Measurements from ENCODE around the gene TTLL13. TPM values are rescaled to one million over a fixed set of nuclear protein-coding genes. Genes with fewer than 3 reads are reported as not detected.
"Not testable (repeated sequence)": the region's sequence is repeated elsewhere in the genome, so short reads cannot be mapped to it uniquely, and the experiment has no call there.

TTLL13 gene
- total RNA-seq, 2 donors from 2014 or later = not detected

DNA sequence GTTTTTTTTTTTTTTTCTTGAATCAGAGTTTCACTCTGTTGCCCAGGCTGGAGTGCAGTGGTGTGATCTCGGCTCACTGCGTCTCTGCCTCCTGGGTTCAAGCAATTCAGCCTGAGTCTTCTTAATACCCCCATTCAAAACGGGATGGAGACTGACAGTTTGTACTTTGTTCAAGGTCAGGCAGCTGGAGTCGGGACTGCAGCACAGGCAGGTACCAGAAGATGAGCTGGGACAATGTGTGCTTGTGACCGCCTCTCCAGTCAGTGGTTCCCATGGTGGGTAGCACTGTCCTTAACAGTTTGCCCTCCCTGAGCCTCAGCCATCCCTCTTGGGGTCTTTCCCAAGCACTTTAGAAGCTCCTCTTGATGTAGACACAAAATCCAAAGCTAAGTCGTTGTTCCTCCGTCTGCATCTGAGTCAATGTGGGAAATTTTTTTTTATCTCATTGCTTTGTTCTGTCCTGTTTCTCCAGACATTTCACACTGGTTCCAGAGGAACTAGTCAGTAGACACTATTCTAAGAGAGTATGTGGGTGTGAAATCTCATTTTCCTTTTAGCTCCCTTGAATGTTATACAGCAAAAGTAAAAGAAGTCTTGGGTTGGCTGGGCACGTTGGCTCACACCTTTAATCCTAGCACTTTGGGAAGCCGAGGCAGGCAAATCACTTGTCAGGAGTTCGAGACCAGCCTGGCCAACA, 5.3 kb upstream of the TTLL13 start:
- TF ChIP-seq, protein P1, sequence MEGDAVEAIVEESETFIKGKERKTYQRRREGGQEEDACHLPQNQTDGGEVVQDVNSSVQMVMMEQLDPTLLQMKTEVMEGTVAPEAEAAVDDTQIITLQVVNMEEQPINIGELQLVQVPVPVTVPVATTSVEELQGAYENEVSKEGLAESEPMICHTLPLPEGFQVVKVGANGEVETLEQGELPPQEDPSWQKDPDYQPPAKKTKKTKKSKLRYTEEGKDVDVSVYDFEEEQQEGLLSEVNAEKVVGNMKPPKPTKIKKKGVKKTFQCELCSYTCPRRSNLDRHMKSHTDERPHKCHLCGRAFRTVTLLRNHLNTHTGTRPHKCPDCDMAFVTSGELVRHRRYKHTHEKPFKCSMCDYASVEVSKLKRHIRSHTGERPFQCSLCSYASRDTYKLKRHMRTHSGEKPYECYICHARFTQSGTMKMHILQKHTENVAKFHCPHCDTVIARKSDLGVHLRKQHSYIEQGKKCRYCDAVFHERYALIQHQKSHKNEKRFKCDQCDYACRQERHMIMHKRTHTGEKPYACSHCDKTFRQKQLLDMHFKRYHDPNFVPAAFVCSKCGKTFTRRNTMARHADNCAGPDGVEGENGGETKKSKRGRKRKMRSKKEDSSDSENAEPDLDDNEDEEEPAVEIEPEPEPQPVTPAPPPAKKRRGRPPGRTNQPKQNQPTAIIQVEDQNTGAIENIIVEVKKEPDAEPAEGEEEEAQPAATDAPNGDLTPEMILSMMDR (IDR thresholded peaks at IDR 0.05) = no peak
- Histone ChIP-seq H3K4me1 (peaks cover 0 to 5% of the 10 kb centered on the region in 2 donors), H3K36me3 (peaks cover 11% of the 10 kb centered on the region), H3K9me3 (no peaks in the 10 kb centered on the region), H3K27me3 (no peaks in the 10 kb centered on the region), H3K27ac (no peak overlapping the region), H3K4me3 (no peak overlapping the region)
- DNase-seq (ENCODE audit: low spot score) = no peak

- H3K4me3 ChIP-seq = peak overlapping the region in 1 of 2 donors; percentile 63
- H3K27ac ChIP-seq = peak overlapping the region; percentile 65 to 79
Measured at GRCh38 chr15:90248789-90249202, 560 bp upstream of the TTLL13 start.

GRCh38 chr15:90257776-90258175, 8.4 kb downstream of the TTLL13 start:
- DNase-seq (ENCODE audit: low spot score) = no peak
- TF ChIP-seq, protein P1 (IDR thresholded peaks at IDR 0.05) = no peak
- no peaks in the 10 kb centered on the region for H3K36me3 ChIP-seq
- H3K4me3 ChIP-seq = no peak overlapping the region
- no peaks in the 10 kb centered on the region for H3K27me3 ChIP-seq
- H3K9me3 ChIP-seq = no peaks in the 10 kb centered on the region
- H3K4me1 ChIP-seq = no peaks in the 10 kb centered on the region
- no peak overlapping the region for H3K27ac ChIP-seq

More at GRCh38 chr15:90248789-90249202, 560 bp upstream of the TTLL13 start:
- DNase-seq (ENCODE audit: low spot score) = no peak
- no peaks in the 10 kb centered on the region for H3K36me3 ChIP-seq
- TF ChIP-seq, protein P1 (IDR thresholded peaks at IDR 0.05) = no peak
- no peaks in the 10 kb centered on the region for H3K27me3 ChIP-seq
- no peaks in the 10 kb centered on the region for H3K9me3 ChIP-seq
- H3K4me1 ChIP-seq = peaks cover 0 to 14% of the 10 kb centered on the region in 2 donors

- no peak for DNase-seq (ENCODE audit: low spot score)
- H3K27me3 ChIP-seq = no peaks in the 10 kb centered on the region
- TF ChIP-seq, protein P1 (IDR thresholded peaks at IDR 0.05) = no peak
- peaks cover 0 to 4% of the 10 kb centered on the region in 2 donors for H3K4me1 ChIP-seq
- no peaks in the 10 kb centered on the region for H3K9me3 ChIP-seq
- H3K27ac ChIP-seq = no peak overlapping the region
- H3K4me3 ChIP-seq = no peak overlapping the region
- no peaks in the 10 kb centered on the region for H3K36me3 ChIP-seq
Measured at GRCh38 chr15:90259524-90259923, 10.2 kb downstream of the TTLL13 start.

DNA sequence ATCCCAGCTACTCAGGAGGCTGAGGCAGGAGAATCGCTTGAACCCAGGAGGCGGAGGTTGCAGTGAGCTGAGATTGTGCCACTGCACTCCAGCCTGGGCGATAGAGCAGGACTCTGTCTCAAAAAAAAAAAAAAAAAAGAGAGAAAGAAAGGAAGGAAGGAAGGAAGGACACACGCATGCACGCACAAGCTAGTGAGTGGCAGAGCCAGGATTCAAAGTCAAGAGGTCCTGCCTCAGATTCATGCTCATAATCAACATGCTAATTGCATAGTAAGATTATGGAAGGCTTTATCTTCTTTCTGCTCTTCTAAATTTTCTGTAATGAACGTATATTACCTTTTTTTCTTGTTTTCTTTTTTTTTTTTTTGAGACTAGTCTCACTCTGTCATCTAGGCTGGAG, 11.4 kb downstream of the TTLL13 start:
- not testable (repeated sequence) for DNase-seq (ENCODE audit: low spot score); H3K27me3 ChIP-seq; H3K9me3 ChIP-seq; H3K36me3 ChIP-seq; H3K4me3 ChIP-seq; H3K27ac ChIP-seq
- peaks cover 0 to 11% of the 10 kb centered on the region in 2 donors for H3K4me1 ChIP-seq

DNA sequence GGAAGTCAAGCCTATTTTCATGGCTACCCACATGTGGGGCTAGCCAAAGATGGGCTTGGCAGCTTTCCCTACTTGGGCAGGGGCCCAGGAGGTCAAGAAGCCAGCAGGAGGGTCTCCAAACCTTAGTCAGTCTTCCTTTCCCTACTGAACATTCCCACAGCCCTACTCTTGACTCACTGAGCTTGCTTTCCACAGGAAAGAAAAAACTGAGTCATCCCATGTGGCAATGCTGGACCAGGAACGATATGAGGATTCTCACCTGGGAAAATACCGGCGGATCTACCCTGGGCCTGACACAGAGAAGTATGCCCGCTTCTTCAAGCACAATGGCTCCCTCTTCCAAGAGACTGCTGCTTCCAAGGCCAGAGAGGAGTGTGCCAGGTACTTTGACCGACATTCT, 12.5 kb downstream of the TTLL13 start:
- H3K9me3 ChIP-seq = no peaks in the 10 kb centered on the region
- H3K4me3 ChIP-seq = no peak overlapping the region
- peaks cover 0 to 16% of the 10 kb centered on the region in 2 donors for H3K4me1 ChIP-seq
- no peak overlapping the region for H3K27ac ChIP-seq
- TF ChIP-seq, protein P1 (IDR thresholded peaks at IDR 0.05) = no peak
- no peaks in the 10 kb centered on the region for H3K27me3 ChIP-seq
- DNase-seq (ENCODE audit: low spot score) = no peak
- no peaks in the 10 kb centered on the region for H3K36me3 ChIP-seq

Measured in right atrium auricular region (tissue), 2 donors.